ENCODE results near the gene MAN2A2.

DNA sequence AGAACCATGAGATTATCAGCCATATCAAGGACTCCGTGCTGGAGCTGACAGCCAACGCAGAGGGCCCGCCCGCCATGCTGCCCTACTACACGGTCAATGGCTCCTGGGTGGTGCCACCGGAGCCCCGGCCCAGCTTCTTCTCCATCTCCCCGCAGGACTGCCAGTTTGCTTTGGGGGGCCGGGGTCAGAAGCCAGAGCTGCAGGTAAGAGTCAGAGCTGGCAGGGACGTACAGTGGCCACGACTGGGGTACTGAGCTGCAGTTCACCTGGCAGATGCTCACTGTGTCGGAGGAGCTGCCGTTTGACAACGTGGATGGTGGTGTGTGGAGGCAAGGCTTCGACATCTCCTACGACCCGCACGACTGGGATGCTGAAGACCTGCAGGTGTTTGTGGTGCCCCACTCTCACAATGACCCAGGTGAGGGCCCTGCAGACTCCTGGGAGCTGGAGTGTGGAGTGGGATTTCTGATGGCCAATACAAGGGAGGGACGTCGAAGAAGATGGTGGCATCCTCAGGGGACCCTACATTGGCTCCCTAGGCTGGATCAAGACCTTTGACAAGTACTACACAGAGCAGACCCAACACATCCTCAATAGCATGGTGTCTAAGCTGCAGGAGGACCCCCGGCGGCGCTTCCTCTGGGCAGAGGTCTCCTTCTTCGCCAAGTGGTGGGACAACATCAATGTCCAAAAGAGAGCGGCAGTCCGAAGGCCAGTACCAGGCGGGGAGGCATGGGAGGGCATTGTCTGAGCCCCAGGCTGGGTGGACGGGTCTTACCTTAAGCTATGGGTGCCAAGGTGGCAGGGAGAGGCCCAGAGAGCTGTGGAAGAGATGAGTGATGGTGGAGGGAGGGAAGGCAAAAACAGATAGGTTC, 2.4 kb downstream of the MAN2A2 start:
- TF ChIP-seq GATA2 (IDR thresholded peaks at IDR 0.05; ENCODE audit: low read depth, low read length): no peak
- TF ChIP-seq GATA3 (IDR thresholded peaks at IDR 0.05; ENCODE audit: low read depth, low read length): no peak

Measured in SH-SY5Y (cell line).